ENCODE measurements around the gene EFCAB8.
A peak's percentile ranks its signal among the peaks of the same experiment; 100 is the strongest.

The EFCAB8 gene

GRCh38 chr20:33002087-33002808, 143.5 kb downstream of the EFCAB8 start:
- no peak for DNase-seq

GRCh38 chr20:33004141-33004751, 145.5 kb downstream of the EFCAB8 start, which contains the start of gene SUN5:
Gene SUN5, minus strand, starts transcription at chr20:33004433. Its CDS starts 93 bp downstream, at chr20:33004340.
- no peak for DNase-seq

- no peak for DNase-seq
Measured at GRCh38 chr20:33005132-33005566, 146.4 kb downstream of the EFCAB8 start.

- DNase-seq, result no peak
Measured at GRCh38 chr20:33005908-33006775, 147.4 kb downstream of the EFCAB8 start.

GRCh38 chr20:33006776-33007375, 148.2 kb downstream of the EFCAB8 start:
- DNase-seq, result no peak

- no peak for DNase-seq
Measured at GRCh38 chr20:33007376-33008335, 148.9 kb downstream of the EFCAB8 start, which contains the start of gene BPIFB2. Gene BPIFB2, plus strand, starts transcription at chr20:33007704. Its CDS starts 871 bp downstream, at chr20:33008575.

GRCh38 chr20:33008336-33009213, 149.9 kb downstream of the EFCAB8 start:
- DNase-seq, result no peak

GRCh38 chr20:33009214-33010132, 150.8 kb downstream of the EFCAB8 start:
- peak in 1 of 51 donors; percentile 16 for DNase-seq

GRCh38 chr20:33010133-33010504, 151.4 kb downstream of the EFCAB8 start:
- no peak for DNase-seq

GRCh38 chr20:33010674-33011449, 152.1 kb downstream of the EFCAB8 start:
- no peak for DNase-seq

All from hypothalamus (tissue), 51 donors.